SK-N-SH (cell line): ENCODE data around the gene OR10G3. TPM values are rescaled to one million over a fixed set of nuclear protein-coding genes. Genes with fewer than 3 reads are reported as not detected.

Experiments used
- CTCF ChIA-PET: fragments of 300-600, 350-600 bp; formaldehyde crosslinking; extraction: SDS; loops from one replicate; lab custom pipeline; 2021; lab: Yijun Ruan, JAX
- POLR2A ChIA-PET: fragments of 350-600 bp; sonication (Branson Sonifier 250); formaldehyde crosslinking; extraction: SDS; loops from one replicate; lab custom pipeline; 2020; ENCODE audit warnings: antibody characterized with exemption, inconsistent platforms; lab: Yijun Ruan, JAX
- DNase-seq: peaks from one replicate; pipeline ENCODE4 v3.0.0; 2012
- H2AFZ ChIP-seq: fragments of 200-600 bp; sonication (generic); 2 replicates; pipeline ENCODE4 v1.8.1; 2016; ENCODE audit warnings: antibody characterized with exemption, mild to moderate bottlenecking, low read depth
- H3F3A ChIP-seq: fragments of 200-600 bp; sonication (generic); replicated peaks from 2 replicates; pipeline ENCODE3; 2016; ENCODE audit warnings: antibody characterized with exemption, mild to moderate bottlenecking; ENCODE audit not compliant: insufficient read depth
- H3K27ac ChIP-seq, 2 experiments: fragments of 200-500 bp in 1 of 2; fragments of 200-600 bp in 1 of 2; sonication (Bioruptor generic) in 1 of 2; sonication (generic), shearing (Covaris generic) in 1 of 2; 2 replicates each; pipeline versions ENCODE4 v1.5.1 to v1.6.1; 2014 to 2016; ENCODE audit warnings: low read depth in 2 of 2, inconsistent platforms in 1 of 2, low read length in 1 of 2, mild to moderate bottlenecking in 1 of 2, mixed read lengths in 1 of 2
- H3K27me3 ChIP-seq: fragments of 200-600 bp; sonication (generic), shearing (Covaris generic); 2 replicates; pipeline ENCODE4 v1.6.1; 2016; ENCODE audit warnings: mixed run types; ENCODE audit not compliant: insufficient read depth
- H3K36me3 ChIP-seq, 2 experiments: fragments of 200-500 bp in 1 of 2; fragments of 200-600 bp in 1 of 2; sonication (Bioruptor generic) in 1 of 2; sonication (generic) in 1 of 2; replicated peaks in 1 of 2; 2 replicates each; pipeline versions ENCODE3 to v1.5.1; 2014 to 2016; ENCODE audit warnings: low read length in 1 of 2, mild to moderate bottlenecking in 1 of 2; ENCODE audit not compliant: insufficient read depth in 2 of 2, control insufficient read depth in 1 of 2
- H3K4me1 ChIP-seq, 2 experiments: fragments of 200-500 bp in 1 of 2; fragments of 200-600 bp in 1 of 2; sonication (Bioruptor generic) in 1 of 2; sonication (generic), shearing (Covaris generic) in 1 of 2; 2 replicates each; pipeline versions ENCODE4 v1.5.1 to v1.6.1; 2014 to 2016; ENCODE audit warnings: low read depth in 1 of 2, low read length in 1 of 2, mixed run types in 1 of 2; ENCODE audit not compliant: insufficient read depth in 2 of 2, control insufficient read depth in 1 of 2
- H3K4me2 ChIP-seq: fragments of 200-600 bp; sonication (generic), shearing (Covaris generic); 2 replicates; pipeline ENCODE4 v1.6.1; 2017; ENCODE audit warnings: mixed run types
- H3K4me3 ChIP-seq, 2 experiments: fragments of 200-500 bp in 1 of 2; fragments of 200-600 bp in 1 of 2; sonication (Bioruptor generic) in 1 of 2; sonication (generic), shearing (Covaris generic) in 1 of 2; 2 replicates each; pipeline versions ENCODE4 v1.5.1 to v1.8.1; 2014 to 2016; ENCODE audit warnings: low read depth in 2 of 2, inconsistent platforms in 1 of 2, low read length in 1 of 2, mild to moderate bottlenecking in 1 of 2, mixed read lengths in 1 of 2, moderate library complexity in 1 of 2
- H3K79me2 ChIP-seq: fragments of 200-600 bp; sonication (generic); 2 replicates; pipeline ENCODE4 v1.8.1; 2017; ENCODE audit warnings: mild to moderate bottlenecking; ENCODE audit not compliant: insufficient read depth
- H3K9ac ChIP-seq: fragments of 200-600 bp; sonication (generic); 2 replicates; pipeline ENCODE4 v1.6.1; 2017; ENCODE audit warnings: mixed run types
- H3K9me2 ChIP-seq: fragments of 200-600 bp; sonication (generic); 2 replicates; pipeline ENCODE4 v1.6.1; 2017; ENCODE audit warnings: mixed run types
- H3K9me3 ChIP-seq: fragments of 200-600 bp; sonication (generic); 2 replicates; pipeline ENCODE4 v1.6.1; 2017; ENCODE audit warnings: mixed run types, mild to moderate bottlenecking, moderate library complexity
- H4K20me1 ChIP-seq: fragments of 200-600 bp; sonication (generic); 2 replicates; pipeline ENCODE4 v1.6.1; 2017; ENCODE audit warnings: mild to moderate bottlenecking, mixed run types; ENCODE audit not compliant: insufficient read depth
- ELF1 ChIP-seq: IDR thresholded peaks from 2 replicates; pipeline ENCODE4 v1.4.0; 2012
- EZH2phosphoT487 ChIP-seq: fragments of 200-600 bp; sonication (generic); IDR thresholded peaks from 2 replicates; pipeline ENCODE4 v1.6.1; 2017; ENCODE audit warnings: low read depth, mixed run types, mild to moderate bottlenecking, antibody characterized with exemption, moderate library complexity, borderline replicate concordance
- FOSL2 ChIP-seq: IDR thresholded peaks from 2 replicates; pipeline ENCODE4 v1.4.0; 2012; ENCODE audit warnings: low read depth, mild to moderate bottlenecking, moderate library complexity, borderline replicate concordance
- GABPA ChIP-seq: IDR thresholded peaks from 2 replicates; pipeline ENCODE4 v1.4.0; 2012; ENCODE audit warnings: low read depth, mild to moderate bottlenecking
- JUND ChIP-seq: IDR thresholded peaks from 2 replicates; pipeline ENCODE4 v1.4.0; 2012
- MEF2A ChIP-seq: IDR thresholded peaks from 2 replicates; pipeline ENCODE4 v1.4.0; 2012; ENCODE audit warnings: low read depth, borderline replicate concordance
- MXI1 ChIP-seq: IDR thresholded peaks from 2 replicates; pipeline ENCODE4 v1.6.1; 2012; ENCODE audit warnings: mild to moderate bottlenecking, low read depth, low read length, improper control_type of control experiment
- NFIC ChIP-seq: IDR thresholded peaks from 2 replicates; pipeline ENCODE4 v1.4.0; 2012; ENCODE audit warnings: borderline replicate concordance
- NRF1 ChIP-seq: IDR thresholded peaks from 2 replicates; pipeline ENCODE4 v1.6.1; 2012; ENCODE audit warnings: low read depth, mild to moderate bottlenecking, low read length
- RAD21 ChIP-seq: IDR thresholded peaks from 2 replicates; pipeline ENCODE4 v1.6.1; 2012; ENCODE audit warnings: mild to moderate bottlenecking, low read length
- TAF1 ChIP-seq: IDR thresholded peaks from 2 replicates; pipeline ENCODE4 v1.6.1; 2012; ENCODE audit warnings: low read depth, mild to moderate bottlenecking, low read length, moderate library complexity, borderline replicate concordance
- WGBS: methylation state at CpG from one replicate; pipeline ENCODE4 v1.1.6; 2017; ENCODE audit warnings: low lambda C conversion rate; 5-methylcytosine and 5-hydroxymethylcytosine counted together
- polyA plus RNA-seq, 3 experiments: library from polyadenylated mRNA; depleted of rRNA; stranded (reverse); fragments of >200 nt; gene quantifications; 2 replicates each; pipeline ENCODE4 v1.2.3, GENCODE V29; 2012
- TF ChIP-seq, protein P1 (sequence below): fragments of 150-350 bp; IDR thresholded peaks from 2 replicates; pipeline ENCODE4 v1.6.1; 2016; ENCODE audit warnings: mild to moderate bottlenecking, low read depth, low read length

Gene OR10G3
- polyA plus RNA-seq, 1 of the 3 experiments (the other 2 are of a cell fraction), result not detected

DNA sequence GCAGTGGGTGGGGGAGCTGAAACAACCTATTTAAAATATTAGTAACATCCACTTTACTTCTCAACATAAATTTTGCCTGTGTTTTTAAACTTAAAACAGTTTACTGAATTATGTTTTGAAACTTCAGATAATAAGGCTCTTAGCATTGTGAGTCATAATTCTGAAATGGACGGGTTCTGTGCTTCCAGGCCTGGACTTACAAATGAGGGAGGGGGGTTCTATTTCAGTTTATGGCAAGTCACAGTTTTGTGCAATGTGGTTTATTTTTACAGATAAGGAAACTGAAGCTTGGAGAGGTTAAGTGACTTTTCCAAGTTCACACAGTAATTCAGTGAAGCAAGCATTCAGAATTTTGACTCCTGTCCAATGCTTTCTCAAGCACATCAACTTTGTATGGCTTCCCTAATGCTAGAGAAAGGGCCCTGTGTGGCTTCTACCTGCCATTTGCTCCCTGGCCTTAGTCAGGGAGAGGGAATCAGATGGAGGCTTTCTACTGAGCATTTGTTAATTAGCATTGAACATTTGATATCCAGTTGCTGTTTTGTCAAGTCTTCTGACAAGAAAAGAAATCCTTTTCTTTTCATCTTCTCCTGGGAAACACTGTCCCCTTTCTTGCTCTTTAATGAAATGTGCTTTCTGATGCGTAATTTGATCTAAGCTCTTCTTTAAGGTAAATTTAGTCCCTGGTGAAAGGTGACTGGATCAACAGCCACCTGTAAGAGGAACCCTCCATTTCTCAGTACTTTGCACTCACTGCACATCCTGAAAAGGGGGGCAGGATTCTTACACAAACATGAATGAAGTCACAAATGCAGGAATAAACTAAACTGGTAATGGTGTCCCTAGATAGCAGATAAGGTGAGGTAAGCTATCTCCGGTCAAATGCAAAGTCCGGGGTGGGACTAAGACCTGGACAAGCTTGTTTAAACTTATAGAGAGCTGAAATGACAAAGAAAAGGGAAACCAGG is 51.2 kb downstream of the OR10G3 start (continued):
- TF ChIP-seq NFIC (no peak), MEF2A (no peak), FOSL2 (no peak), GABPA (no peak)
- TF ChIP-seq, protein P1, sequence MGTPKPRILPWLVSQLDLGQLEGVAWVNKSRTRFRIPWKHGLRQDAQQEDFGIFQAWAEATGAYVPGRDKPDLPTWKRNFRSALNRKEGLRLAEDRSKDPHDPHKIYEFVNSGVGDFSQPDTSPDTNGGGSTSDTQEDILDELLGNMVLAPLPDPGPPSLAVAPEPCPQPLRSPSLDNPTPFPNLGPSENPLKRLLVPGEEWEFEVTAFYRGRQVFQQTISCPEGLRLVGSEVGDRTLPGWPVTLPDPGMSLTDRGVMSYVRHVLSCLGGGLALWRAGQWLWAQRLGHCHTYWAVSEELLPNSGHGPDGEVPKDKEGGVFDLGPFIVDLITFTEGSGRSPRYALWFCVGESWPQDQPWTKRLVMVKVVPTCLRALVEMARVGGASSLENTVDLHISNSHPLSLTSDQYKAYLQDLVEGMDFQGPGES, result no peak
- TF ChIP-seq, all 33 proteins: peak for 0

DNA sequence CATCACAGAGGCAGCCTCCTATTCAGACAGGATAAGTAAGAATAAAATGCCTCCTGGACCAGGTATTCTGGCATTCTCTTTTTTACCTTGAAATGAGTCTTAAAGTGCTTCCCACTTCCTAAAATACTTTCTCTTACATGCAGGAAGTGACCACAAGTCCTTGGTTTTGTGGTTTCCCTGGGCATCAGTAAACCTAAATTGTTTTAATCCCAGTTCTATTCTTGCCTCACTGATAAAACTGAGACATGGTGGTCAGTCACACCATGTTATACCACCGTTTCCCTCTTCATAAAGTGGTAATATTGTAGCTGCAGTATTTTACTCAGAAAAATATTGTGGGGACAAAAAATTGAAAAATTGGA is 52.6 kb downstream of the OR10G3 start:
- H3K9me3 ChIP-seq, result no peaks in the 10 kb centered on the region
- H2AFZ ChIP-seq, result no peak overlapping the region
- H3K4me3 ChIP-seq, result no peak overlapping the region
- TF ChIP-seq RAD21, result no peak
- H3K36me3 ChIP-seq, result peaks cover 0 to 5% of the 10 kb centered on the region in 2 experiments
- H3K27me3 ChIP-seq, result peaks cover 6% of the 10 kb centered on the region; the same call in 1 of the 2 replicates
- DNase-seq, result no peak
- H3K27ac ChIP-seq, result no peak overlapping the region
- ChIA-PET POLR2A (interaction anchor here (2.8 kb wide), 1 partner anchor 16 kb away, joined by 36 read pairs; the partner anchor contains the start of gene METTL3), CTCF (interaction anchor here (1.4 kb wide), 1 partner anchor 11 kb away, joined by 3 read pairs; no protein-coding TSS in a partner anchor)
- H3K4me2 ChIP-seq, result no peak overlapping the region
- H4K20me1 ChIP-seq, result no peaks in the 10 kb centered on the region
- no peaks in the 10 kb centered on the region for H3K9me2 ChIP-seq
- no peak overlapping the region for H3K9ac ChIP-seq
- H3K4me1 ChIP-seq, result peaks cover 3 to 16% of the 10 kb centered on the region in 2 experiments; a peak in 2 of 4 replicates
- H3F3A ChIP-seq, result no peaks in the 10 kb centered on the region
- H3K79me2 ChIP-seq, result no peaks in the 10 kb centered on the region; the same call in 1 of the 2 replicates
- 81% methylated on average over 1 of the region's 1 CpG for WGBS

DNA sequence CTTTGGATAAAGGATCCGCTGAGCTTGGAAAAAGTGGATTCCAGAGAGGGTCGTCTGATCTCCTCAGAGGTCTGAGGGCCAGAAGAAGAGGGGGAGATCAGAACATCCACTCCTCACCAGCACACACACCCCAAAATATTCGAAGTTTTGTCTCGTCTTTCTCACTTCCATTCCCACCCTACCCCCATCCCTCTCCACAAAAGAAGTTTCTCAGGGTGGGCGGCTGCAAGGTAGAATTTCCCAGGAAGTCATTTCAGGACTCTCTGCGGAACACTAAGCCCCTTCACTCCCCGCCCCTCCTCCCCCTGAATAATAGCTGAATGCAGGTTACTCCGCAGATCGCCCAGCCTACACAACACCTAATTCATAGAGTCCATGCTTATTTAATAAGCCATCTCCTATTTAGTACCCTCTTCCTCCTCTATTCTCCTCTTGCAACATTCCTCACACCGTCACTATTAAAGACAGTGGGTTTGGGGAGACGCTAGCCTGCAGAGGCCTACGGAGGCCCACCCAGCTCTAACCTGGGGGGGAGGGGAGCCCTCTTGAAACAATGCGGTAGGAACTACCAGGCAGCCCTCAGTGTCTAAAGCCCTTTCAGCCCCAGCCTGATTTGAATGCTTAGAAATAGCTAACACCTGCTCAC is 53.1 kb downstream of the OR10G3 start:
- H3K27me3 ChIP-seq, result peaks cover 6% of the 10 kb centered on the region; the same call in 1 of the 2 replicates
- no peaks in the 10 kb centered on the region for H3K9me2 ChIP-seq
- peaks cover 0 to 16% of the 10 kb centered on the region in 2 experiments; a peak in 1 of 4 replicates for H3K4me1 ChIP-seq
- WGBS, result 76% methylated on average over 13 of the region's 13 CpGs
- no peaks in the 10 kb centered on the region for H3F3A ChIP-seq
- H3K9me3 ChIP-seq, result no peaks in the 10 kb centered on the region
- no peaks in the 10 kb centered on the region; the same call in 1 of the 2 replicates for H3K79me2 ChIP-seq
- peak overlapping the region in 1 of 2 experiments; percentile 13; a peak in 1 of 4 replicates for H3K27ac ChIP-seq
- no peaks in the 10 kb centered on the region for H4K20me1 ChIP-seq
- H3K9ac ChIP-seq, result peak overlapping the region; percentile 80; the same call in 1 of the 2 replicates
- peak overlapping the region; percentile 91; the same call in 1 of the 2 replicates for H2AFZ ChIP-seq
- H3K4me2 ChIP-seq, result peak overlapping the region; percentile 89
- CTCF ChIA-PET, result interaction anchor here (0.7 to 1.4 kb wide), 6 partner anchors 8 to 50 kb away, joined by 3 to 7 read pairs (median 4); no protein-coding TSS in a partner anchor
- TF ChIP-seq TAF1 (no peak), NRF1 (no peak), JUND (no peak), MXI1 (no peak), ELF1 (no peak), EZH2phosphoT487 (no peak), FOSL2 (no peak)
- peaks cover 0 to 5% of the 10 kb centered on the region in 2 experiments for H3K36me3 ChIP-seq
- POLR2A ChIA-PET, result interaction anchor here (0.7 to 2.8 kb wide), 3 partner anchors 16 to 71 kb away, joined by 3 to 36 read pairs (median 5); partner anchors contain the start of genes CHD8, METTL3, RAB2B and TOX4
- DNase-seq, result no peak
- peak overlapping the region; percentile 75 to 77 for H3K4me3 ChIP-seq
